Esophagus muscularis mucosa (tissue), 3 donors: ENCODE data around the gene GPATCH3.

Experiments used
- POLR2A ChIP-seq: fragments of 450-650 bp; IDR thresholded peaks from one replicate; pipeline ENCODE4 v1.6.1; 2017; ENCODE audit warnings: antibody characterized with exemption, moderate library complexity, mild to moderate bottlenecking, low read depth
- TF ChIP-seq, protein P1 (sequence below), 3 experiments: fragments of 200-600 bp in 2 of 3; fragments of 450-650 bp in 1 of 3; sonication (generic) in 2 of 3; IDR thresholded peaks; one replicate each; pipeline ENCODE4 v1.5.1; 2017 to 2019; ENCODE audit warnings: antibody characterized with exemption in 3 of 3, mild to moderate bottlenecking in 2 of 3, moderate library complexity in 1 of 3

DNA sequence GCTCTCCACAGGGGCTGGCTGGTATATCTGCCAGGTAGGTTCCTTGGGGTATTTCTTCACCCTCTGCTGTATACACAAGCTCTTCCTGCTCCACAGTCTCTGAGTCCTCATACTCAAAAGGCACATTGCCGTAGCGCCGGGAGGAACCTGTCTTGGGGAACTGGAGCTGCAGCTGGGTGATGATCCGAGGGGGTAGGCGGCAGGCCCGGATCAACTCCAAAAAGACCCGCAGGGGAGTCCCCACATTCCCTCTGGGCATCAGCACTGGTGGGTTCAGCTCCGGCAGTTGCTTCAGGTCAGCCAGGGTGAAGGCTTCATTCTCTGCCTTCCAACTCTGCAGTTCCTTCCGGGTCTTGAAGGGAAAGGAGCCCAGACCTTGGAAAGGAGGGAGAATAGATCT lies 2.9 kb downstream of the GPATCH3 start:
- TF ChIP-seq, protein P1, sequence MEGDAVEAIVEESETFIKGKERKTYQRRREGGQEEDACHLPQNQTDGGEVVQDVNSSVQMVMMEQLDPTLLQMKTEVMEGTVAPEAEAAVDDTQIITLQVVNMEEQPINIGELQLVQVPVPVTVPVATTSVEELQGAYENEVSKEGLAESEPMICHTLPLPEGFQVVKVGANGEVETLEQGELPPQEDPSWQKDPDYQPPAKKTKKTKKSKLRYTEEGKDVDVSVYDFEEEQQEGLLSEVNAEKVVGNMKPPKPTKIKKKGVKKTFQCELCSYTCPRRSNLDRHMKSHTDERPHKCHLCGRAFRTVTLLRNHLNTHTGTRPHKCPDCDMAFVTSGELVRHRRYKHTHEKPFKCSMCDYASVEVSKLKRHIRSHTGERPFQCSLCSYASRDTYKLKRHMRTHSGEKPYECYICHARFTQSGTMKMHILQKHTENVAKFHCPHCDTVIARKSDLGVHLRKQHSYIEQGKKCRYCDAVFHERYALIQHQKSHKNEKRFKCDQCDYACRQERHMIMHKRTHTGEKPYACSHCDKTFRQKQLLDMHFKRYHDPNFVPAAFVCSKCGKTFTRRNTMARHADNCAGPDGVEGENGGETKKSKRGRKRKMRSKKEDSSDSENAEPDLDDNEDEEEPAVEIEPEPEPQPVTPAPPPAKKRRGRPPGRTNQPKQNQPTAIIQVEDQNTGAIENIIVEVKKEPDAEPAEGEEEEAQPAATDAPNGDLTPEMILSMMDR (IDR thresholded peaks at IDR 0.05), result no peak
- TF ChIP-seq POLR2A, result no peak
